GM21423 (cell line): ENCODE data around the gene SLC26A11.
"Not testable (repeated sequence)": the region's sequence is repeated elsewhere in the genome, so short reads cannot be mapped to it uniquely, and the experiment has no call there.

ENCODE experiments used
- ATAC-seq: cut with Tn5 transposase; IDR thresholded peaks from one replicate; pipeline ENCODE4 v1.9.1; 2021; ENCODE audit warnings: mild to moderate bottlenecking, moderate library complexity; ENCODE audit not compliant: unreplicated experiment

Gene SLC26A11

DNA sequence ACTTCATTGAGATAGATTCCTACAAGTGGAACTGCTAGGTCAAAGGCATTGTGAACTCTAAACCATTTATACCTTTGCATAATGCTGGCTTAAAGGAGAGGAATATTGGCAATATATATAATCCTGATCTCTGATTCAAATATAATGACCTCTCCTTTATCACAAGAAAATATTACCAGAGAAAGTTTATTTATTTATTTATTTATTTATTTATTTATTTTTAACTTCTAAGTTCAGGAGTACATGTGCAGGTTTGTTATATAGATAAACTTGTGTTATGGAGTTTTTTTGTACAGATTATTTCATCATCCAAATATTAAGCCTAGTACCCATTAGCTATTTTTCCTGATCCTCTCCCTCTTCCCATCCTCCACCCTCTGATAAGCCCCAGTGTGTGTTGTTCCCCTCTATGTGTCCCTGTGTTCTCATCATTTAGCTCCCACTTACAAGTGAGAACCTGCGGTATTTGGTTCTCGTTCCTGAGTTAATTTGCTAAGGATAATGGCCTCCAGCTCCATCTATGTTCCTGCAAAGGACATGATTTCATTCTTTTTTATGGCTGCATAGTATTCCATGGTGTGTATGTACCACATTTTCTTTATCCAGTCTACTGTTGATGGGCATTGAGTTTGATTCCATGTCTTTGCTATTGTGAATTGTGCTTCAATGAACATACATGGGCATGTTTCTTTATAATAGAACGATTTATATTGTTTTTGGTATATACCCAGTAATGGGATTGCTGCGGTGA is 79.3 kb downstream of the SLC26A11 start:
- not testable (repeated sequence) for ATAC-seq

DNA sequence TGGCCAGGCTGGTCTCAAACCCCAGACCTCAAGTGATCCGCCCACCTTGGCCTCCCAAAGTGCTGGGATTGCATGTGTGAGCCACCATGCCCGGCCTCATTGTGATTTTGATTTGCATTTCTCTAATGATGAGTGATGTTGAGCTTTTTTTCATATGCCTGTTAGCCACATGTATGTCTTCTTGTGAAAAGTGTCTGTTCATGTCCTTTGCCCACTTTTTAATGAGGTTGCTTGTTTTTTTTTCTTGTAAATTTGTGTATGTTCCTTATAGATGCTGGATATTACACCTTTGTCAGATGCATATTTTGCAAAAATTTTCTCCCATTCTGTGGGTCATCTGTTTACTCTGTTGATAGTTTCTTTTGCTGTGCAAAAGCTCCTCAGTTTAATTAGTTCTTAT is 80.5 kb downstream of the SLC26A11 start:
- ATAC-seq: not testable (repeated sequence)
